ENCODE results near the gene TLE4. TPM values are rescaled to one million over a fixed set of nuclear protein-coding genes. Genes with fewer than 3 reads are reported as not detected.

Gene TLE4
- total RNA-seq, 3 donors from 2014 or later (not counting 1 experiment from before 2014, with no cell fraction given): 214 to 240 (median 220) TPM

- H3K4me1 ChIP-seq (ENCODE audit: control insufficient read depth, insufficient read depth, low read length): peaks cover 6% of the 10 kb centered on the region
- no peaks in the 10 kb centered on the region for H3K27me3 ChIP-seq (ENCODE audit: control insufficient read depth, insufficient read depth, low read length)
- no peak for ATAC-seq
- Mint-ChIP-seq H3K4me1 (peaks cover 56 to 64% of the 10 kb centered on the region in 2 donors), H3K27me3 (ENCODE audit: low read depth in 2 of 2) (no peaks in the 10 kb centered on the region), H3K9me3 (no peaks in the 10 kb centered on the region), H3K27ac (no peak overlapping the region), H3K36me3 (no peaks in the 10 kb centered on the region), H3K4me3 (no peak overlapping the region)
- 100% methylated on average over 1 of the region's 2 CpGs for WGBS (ENCODE audit: insufficient coverage)
- DNase-seq: no peak
- no peaks in the 10 kb centered on the region for H3K36me3 ChIP-seq (ENCODE audit: control insufficient read depth, insufficient read depth, low read length)
- H3K4me3 ChIP-seq (ENCODE audit: low read length): no peak overlapping the region
- no peak for TF ChIP-seq CTCF (IDR thresholded peaks at IDR 0.05)
- no peak overlapping the region for H3K27ac ChIP-seq (ENCODE audit: low read length)
- intact Hi-C loops (cut with micrococcal nuclease): no loop called here
- H3K9me3 ChIP-seq (ENCODE audit: control insufficient read depth, insufficient read depth, low read length): no peaks in the 10 kb centered on the region
Observed at GRCh38 chr9:79665931-79666330, 94.2 kb downstream of the TLE4 start.

GRCh38 chr9:79667120-79667519 is 95.4 kb downstream of the TLE4 start:
- no peaks in the 10 kb centered on the region for H3K9me3 Mint-ChIP-seq
- H3K36me3 ChIP-seq (ENCODE audit: control insufficient read depth, insufficient read depth, low read length): no peaks in the 10 kb centered on the region
- H3K4me1 Mint-ChIP-seq: peaks cover 55 to 60% of the 10 kb centered on the region in 2 donors
- H3K27ac Mint-ChIP-seq: no peak overlapping the region
- H3K4me3 Mint-ChIP-seq: no peak overlapping the region
- no peaks in the 10 kb centered on the region for H3K27me3 Mint-ChIP-seq (ENCODE audit: low read depth in 2 of 2)
- H3K27ac ChIP-seq (ENCODE audit: low read length): no peak overlapping the region
- H3K9me3 ChIP-seq (ENCODE audit: control insufficient read depth, insufficient read depth, low read length): no peaks in the 10 kb centered on the region
- H3K4me1 ChIP-seq (ENCODE audit: control insufficient read depth, insufficient read depth, low read length): peaks cover 6% of the 10 kb centered on the region
- no peaks in the 10 kb centered on the region for H3K36me3 Mint-ChIP-seq
- intact Hi-C loops (cut with micrococcal nuclease): no loop called here
- no peak overlapping the region for H3K4me3 ChIP-seq (ENCODE audit: low read length)
- DNase-seq (no peak), ATAC-seq (no peak)
- no peak for TF ChIP-seq CTCF (IDR thresholded peaks at IDR 0.05)
- no peaks in the 10 kb centered on the region for H3K27me3 ChIP-seq (ENCODE audit: control insufficient read depth, insufficient read depth, low read length)
- WGBS (ENCODE audit: insufficient coverage): 100% methylated on average over 2 of the region's 3 CpGs

- 97% methylated on average over 9 of the region's 9 CpGs for WGBS (ENCODE audit: insufficient coverage)
- H3K36me3 ChIP-seq (ENCODE audit: control insufficient read depth, insufficient read depth, low read length): no peaks in the 10 kb centered on the region
- Mint-ChIP-seq H3K9me3 (no peaks in the 10 kb centered on the region), H3K4me1 (peaks cover 56 to 59% of the 10 kb centered on the region in 2 donors), H3K27ac (peak overlapping the region in 1 of 2 donors; percentile 17), H3K36me3 (no peaks in the 10 kb centered on the region), H3K4me3 (no peak overlapping the region), H3K27me3 (ENCODE audit: low read depth in 2 of 2) (no peaks in the 10 kb centered on the region)
- H3K4me3 ChIP-seq (ENCODE audit: low read length): no peak overlapping the region
- no peak overlapping the region for H3K27ac ChIP-seq (ENCODE audit: low read length)
- no peak for DNase-seq
- intact Hi-C loops (cut with micrococcal nuclease): no loop called here
- no peak for ATAC-seq
- no peak for TF ChIP-seq CTCF (IDR thresholded peaks at IDR 0.05)
- H3K9me3 ChIP-seq (ENCODE audit: control insufficient read depth, insufficient read depth, low read length): no peaks in the 10 kb centered on the region
- H3K4me1 ChIP-seq (ENCODE audit: control insufficient read depth, insufficient read depth, low read length): peaks cover 8% of the 10 kb centered on the region
- no peaks in the 10 kb centered on the region for H3K27me3 ChIP-seq (ENCODE audit: control insufficient read depth, insufficient read depth, low read length)
Observed at GRCh38 chr9:79667817-79668436, 96.2 kb downstream of the TLE4 start.

GRCh38 chr9:79668956-79669355 is 97.2 kb downstream of the TLE4 start:
- ATAC-seq (no peak), DNase-seq (no peak)
- no peaks in the 10 kb centered on the region for H3K36me3 ChIP-seq (ENCODE audit: control insufficient read depth, insufficient read depth, low read length)
- Mint-ChIP-seq H3K9me3 (no peaks in the 10 kb centered on the region), H3K27me3 (ENCODE audit: low read depth in 2 of 2) (no peaks in the 10 kb centered on the region), H3K4me3 (no peak overlapping the region), H3K36me3 (no peaks in the 10 kb centered on the region), H3K27ac (peak overlapping the region in 1 of 2 donors; percentile 4), H3K4me1 (peaks cover 57 to 59% of the 10 kb centered on the region in 2 donors)
- 95% methylated on average over 4 of the region's 4 CpGs for WGBS (ENCODE audit: insufficient coverage)
- intact Hi-C loops (cut with micrococcal nuclease): no loop called here
- H3K27me3 ChIP-seq (ENCODE audit: control insufficient read depth, insufficient read depth, low read length): no peaks in the 10 kb centered on the region
- peaks cover 12% of the 10 kb centered on the region for H3K4me1 ChIP-seq (ENCODE audit: control insufficient read depth, insufficient read depth, low read length)
- H3K27ac ChIP-seq (ENCODE audit: low read length): no peak overlapping the region
- no peak for TF ChIP-seq CTCF (IDR thresholded peaks at IDR 0.05)
- no peak overlapping the region for H3K4me3 ChIP-seq (ENCODE audit: low read length)
- H3K9me3 ChIP-seq (ENCODE audit: control insufficient read depth, insufficient read depth, low read length): no peaks in the 10 kb centered on the region

Data from natural killer cell (primary cell).